SU-DHL-6 (cell line): ENCODE data around the gene ARHGDIB.

Source experiments
- H2AFZ ChIP-seq: fragments of 200-600 bp; sonication (generic); 2 replicates; pipeline ENCODE4 v1.6.1; 2014; ENCODE audit warnings: low read depth, mild to moderate bottlenecking, moderate library complexity, mixed read lengths, antibody characterized with exemption, low read length; ENCODE audit not compliant: severe bottlenecking
- H3F3A ChIP-seq: fragments of 200-600 bp; shearing (Covaris generic); 2 replicates; pipeline ENCODE4 v1.6.0; 2016; ENCODE audit warnings: antibody characterized with exemption, mild to moderate bottlenecking; ENCODE audit not compliant: insufficient read depth
- H3K27ac ChIP-seq: fragments of 200-600 bp; sonication (generic); 2 replicates; pipeline ENCODE4 v1.5.1; 2016; ENCODE audit warnings: low read depth, mild to moderate bottlenecking, low read length, moderate library complexity, mixed read lengths
- H3K27me3 ChIP-seq: fragments of 200-600 bp; sonication (generic), shearing (Covaris generic); 2 replicates; pipeline ENCODE4 v1.6.0; 2014; ENCODE audit warnings: mild to moderate bottlenecking, low read length
- H3K36me3 ChIP-seq: fragments of 200-600 bp; sonication (generic); 2 replicates; pipeline ENCODE4 v1.6.1; 2014; ENCODE audit warnings: mild to moderate bottlenecking, low read length, mixed read lengths
- H3K4me2 ChIP-seq: fragments of 300-600, 200-600 bp; shearing (Covaris generic), sonication (generic); 2 replicates; pipeline ENCODE4 v1.6.0; 2014; ENCODE audit warnings: low read length, low read depth, mild to moderate bottlenecking; ENCODE audit not compliant: poor library complexity, severe bottlenecking
- H3K4me3 ChIP-seq: fragments of 200-600 bp; sonication (generic); 2 replicates; pipeline ENCODE4 v1.5.1; 2014; ENCODE audit warnings: antibody characterized with exemption, low read length, mild to moderate bottlenecking, mixed read lengths; ENCODE audit not compliant: insufficient read depth, poor library complexity, severe bottlenecking
- H3K79me2 ChIP-seq: fragments of 200-600 bp; sonication (generic); 2 replicates; pipeline ENCODE4 v1.6.1; 2014; ENCODE audit warnings: mild to moderate bottlenecking, low read length, moderate library complexity; ENCODE audit not compliant: insufficient read depth
- H3K9ac ChIP-seq: fragments of 200-600 bp; sonication (generic); 2 replicates; pipeline ENCODE4 v1.7.0; 2014; ENCODE audit warnings: mild to moderate bottlenecking, low read length
- H3K9me2 ChIP-seq: fragments of 200-600 bp; sonication (generic); replicated peaks from 2 replicates; pipeline ENCODE4 v1.6.1; 2014; ENCODE audit warnings: low read length; ENCODE audit not compliant: insufficient read depth
- H3K9me3 ChIP-seq: fragments of 200-600 bp; sonication (generic); 2 replicates; pipeline ENCODE4 v1.6.1; 2014; ENCODE audit warnings: low read length, mixed read lengths; ENCODE audit not compliant: insufficient read depth
- H4K20me1 ChIP-seq: fragments of 200-600 bp; sonication (generic); 2 replicates; pipeline ENCODE4 v1.6.1; 2014; ENCODE audit warnings: low read depth, mild to moderate bottlenecking, antibody characterized with exemption, low read length, moderate library complexity, mixed read lengths
- CTCF ChIP-seq: fragments of 200-600 bp; sonication (generic); IDR thresholded peaks from one replicate; pipeline ENCODE4 v1.5.1; 2017; ENCODE audit warnings: antibody characterized with exemption, mild to moderate bottlenecking, low read length, moderate library complexity; ENCODE audit not compliant: insufficient read depth, poor library complexity, severe bottlenecking
- EZH2phosphoT487 ChIP-seq: fragments of 200-600 bp; sonication (generic), shearing (Covaris generic); conservative IDR thresholded peaks from 2 replicates; pipeline ENCODE4 v1.6.1; 2018; ENCODE audit warnings: mild to moderate bottlenecking, antibody characterized with exemption, low read length, moderate library complexity, mixed read lengths

ARHGDIB gene

GRCh38 chr12:14957551-14958168, 3.7 kb downstream of the ARHGDIB start:
- no peaks in the 10 kb centered on the region for H3K36me3 ChIP-seq
- H4K20me1 ChIP-seq = peaks cover 28% of the 10 kb centered on the region
- H3K4me3 ChIP-seq = peak overlapping the region; percentile 95
- peak overlapping the region; percentile 96 for H3K27ac ChIP-seq
- TF ChIP-seq CTCF (no peak), EZH2phosphoT487 (no peak)
- H3F3A ChIP-seq = peaks cover 84% of the 10 kb centered on the region
- no peak overlapping the region for H2AFZ ChIP-seq
- peaks cover 87% of the 10 kb centered on the region for H3K79me2 ChIP-seq
- no peaks in the 10 kb centered on the region for H3K9me3 ChIP-seq
- H3K27me3 ChIP-seq = no peaks in the 10 kb centered on the region
- H3K4me2 ChIP-seq = peak overlapping the region; percentile 98
- H3K9ac ChIP-seq = peak overlapping the region; percentile 86
- H3K9me2 ChIP-seq = no peaks in the 10 kb centered on the region

- H3K9ac ChIP-seq = peak overlapping the region; percentile 86
- H3K4me3 ChIP-seq = peak overlapping the region; percentile 95
- H3K27me3 ChIP-seq = no peaks in the 10 kb centered on the region
- peaks cover 95% of the 10 kb centered on the region for H3K79me2 ChIP-seq
- H3K9me2 ChIP-seq = no peaks in the 10 kb centered on the region
- peaks cover 28% of the 10 kb centered on the region for H4K20me1 ChIP-seq
- TF ChIP-seq EZH2phosphoT487 = no peak
- TF ChIP-seq CTCF = no peak
- peak overlapping the region; percentile 96 for H3K27ac ChIP-seq
- H3K4me2 ChIP-seq = peak overlapping the region; percentile 98
- no peaks in the 10 kb centered on the region for H3K9me3 ChIP-seq
- H3F3A ChIP-seq = peaks cover 81% of the 10 kb centered on the region
- H2AFZ ChIP-seq = no peak overlapping the region
- no peaks in the 10 kb centered on the region for H3K36me3 ChIP-seq
These were observed 4.5 kb downstream of the ARHGDIB start for GRCh38 chr12:14956905-14957304.

GRCh38 chr12:14956024-14956891, 5.1 kb downstream of the ARHGDIB start:
- Histone ChIP-seq H3K4me2 (peak overlapping the region; percentile 98), H3K27ac (peak overlapping the region; percentile 96), H3K4me3 (peak overlapping the region; percentile 36), H3K9ac (peak overlapping the region; percentile 86), H4K20me1 (peaks cover 28% of the 10 kb centered on the region), H3F3A (peaks cover 81% of the 10 kb centered on the region), H3K9me2 (no peaks in the 10 kb centered on the region), H3K36me3 (no peaks in the 10 kb centered on the region), H3K27me3 (no peaks in the 10 kb centered on the region), H2AFZ (no peak overlapping the region), H3K79me2 (peaks cover 100% of the 10 kb centered on the region), H3K9me3 (no peaks in the 10 kb centered on the region)
- no peak for TF ChIP-seq CTCF
- TF ChIP-seq EZH2phosphoT487 = no peak
